SK-MEL-5 (cell line): ENCODE data around the gene C1QL1. TPM values are rescaled to one million over a fixed set of nuclear protein-coding genes. Genes with fewer than 3 reads are reported as not detected.

ENCODE experiments used
- DNase-seq: peaks from one replicate; pipeline ENCODE4 v3.0.0-alpha.2; 2016; ENCODE audit warnings: low read depth, low spot score
- in situ Hi-C: cut with HindIII; loops from 2 replicates; pipeline ENCODE4 v1.10.0; 2016; ENCODE audit warnings: low sequenced_read_pairs, high pct_unique_total_duplicates, low pct_unique_long_range_greater_than_20kb
- total RNA-seq: library from RNA; depleted of rRNA; stranded (reverse); fragments of >200 nt; shearing (Covaris generic); gene quantifications from 2 replicates; pipeline ENCODE4 v1.2.3, GENCODE V29; 2014

C1QL1 gene
- total RNA-seq, 1 experiment from 2014 or later, result 5.0 TPM

DNA sequence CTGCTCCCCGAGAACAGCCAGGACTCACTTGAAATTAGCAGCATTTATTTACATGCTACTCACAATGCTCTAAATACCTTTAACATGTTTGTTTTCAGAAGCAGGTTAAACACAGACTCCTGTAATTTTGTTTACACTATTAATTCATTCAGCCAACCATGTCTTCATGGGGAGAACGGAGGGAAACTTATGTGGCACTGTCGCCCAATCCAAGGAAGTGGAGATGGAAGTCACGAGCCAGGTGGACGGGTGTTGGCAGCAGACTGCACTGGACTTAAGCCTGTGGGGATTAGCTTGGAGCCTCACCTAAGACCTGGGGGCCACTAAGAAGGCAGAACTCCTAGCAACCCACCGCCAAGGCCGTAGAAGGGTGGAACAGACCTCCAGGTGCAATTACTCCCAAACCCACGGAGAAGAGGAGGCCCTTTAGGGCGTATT lies 44.0 kb downstream of the C1QL1 start:
- in situ Hi-C loops, result no loop called here
- no peak for DNase-seq

DNA sequence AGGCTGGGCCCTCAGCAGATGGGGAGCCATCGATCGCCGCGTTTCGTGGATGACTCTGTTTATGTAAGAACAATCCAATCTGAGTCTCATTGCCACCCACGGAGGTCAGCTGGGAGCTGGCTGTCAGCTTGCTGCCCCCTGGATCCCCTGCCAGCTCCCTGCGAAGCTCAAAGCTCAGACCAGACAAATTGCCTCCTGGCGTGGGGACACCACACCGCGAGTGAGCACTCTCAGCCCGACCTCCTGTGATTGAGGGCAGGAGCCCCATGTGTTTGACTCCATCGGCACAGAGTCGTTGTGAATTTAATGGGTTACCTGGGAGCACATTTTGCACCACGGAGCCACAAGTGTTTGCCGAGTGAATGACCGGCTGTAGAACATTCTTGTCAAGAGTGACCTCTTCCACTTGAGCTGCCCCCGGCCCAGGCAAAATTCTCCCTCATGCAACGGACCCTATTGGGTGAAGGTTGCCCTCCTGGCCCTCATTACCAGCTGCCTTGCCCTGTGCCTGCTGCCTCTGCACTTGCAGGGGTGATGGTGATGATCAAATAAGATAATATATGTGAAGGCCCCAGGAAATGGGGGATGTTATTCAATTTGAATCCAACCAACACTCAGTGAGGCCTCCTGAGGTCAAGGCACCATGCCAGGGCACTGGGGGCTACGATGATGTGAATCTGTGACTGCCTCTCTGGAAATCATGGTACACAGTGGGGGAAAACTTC lies 45.2 kb downstream of the C1QL1 start:
- in situ Hi-C loops, result no loop called here
- DNase-seq, result no peak

DNA sequence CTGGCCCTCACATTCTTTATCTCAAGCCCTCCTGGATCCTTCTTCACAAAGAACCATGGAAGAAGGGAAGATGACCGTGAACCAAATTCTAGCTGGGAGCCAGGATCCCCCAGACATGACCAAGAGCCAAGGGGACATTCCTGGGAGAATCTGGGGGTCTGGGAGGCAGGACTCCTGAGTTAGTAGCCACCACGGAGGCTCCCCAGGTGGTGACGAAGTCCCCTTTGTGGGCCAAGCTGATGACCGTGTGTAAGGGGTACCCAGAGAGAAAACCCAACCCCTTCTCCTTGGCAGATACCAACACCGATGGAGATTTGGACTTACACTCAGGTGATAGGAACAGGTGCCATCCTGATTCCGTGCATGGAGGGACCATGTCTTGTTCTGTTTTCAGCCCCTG lies 46.0 kb downstream of the C1QL1 start:
- no peak for DNase-seq

DNA sequence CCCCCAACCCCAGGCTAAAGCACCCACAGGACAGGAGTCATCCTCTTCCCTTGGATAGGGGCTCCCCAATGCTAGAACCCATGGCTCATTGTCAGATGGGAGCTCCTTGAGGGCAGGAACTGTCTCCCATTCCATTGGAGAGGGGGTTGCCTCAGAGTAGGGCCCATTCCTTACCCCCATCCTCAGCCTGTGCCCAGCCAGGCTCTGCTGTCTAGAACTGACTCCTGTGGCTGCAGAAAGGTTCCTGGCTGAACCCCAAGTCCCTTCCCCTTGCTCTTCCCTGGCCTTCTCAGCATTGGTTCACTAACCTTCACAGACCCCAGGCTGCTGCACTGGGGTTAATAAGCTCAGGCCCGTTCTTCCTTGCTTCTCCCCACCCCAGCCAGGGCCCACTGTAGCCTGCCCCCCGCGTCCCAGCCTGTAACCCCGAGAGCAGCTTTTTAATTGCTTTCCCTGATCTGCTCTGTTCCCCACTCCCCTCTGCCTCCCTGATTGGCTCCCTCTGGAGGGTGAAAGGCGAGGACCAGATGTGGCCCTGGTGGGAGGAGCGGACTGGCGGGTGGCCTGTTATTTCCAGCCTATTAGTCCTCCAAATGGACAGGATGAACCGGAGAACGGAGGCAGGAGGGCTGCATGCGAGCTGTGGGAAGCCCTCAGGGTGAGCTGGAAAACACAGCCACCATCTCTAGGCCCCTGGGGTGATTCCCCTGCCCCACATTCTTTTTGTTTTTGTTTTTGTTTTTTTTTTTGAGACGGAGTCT lies 46.8 kb downstream of the C1QL1 start:
- DNase-seq, result no peak
- in situ Hi-C loops, result no loop called here

More for the DNA sequence above, 46.0 kb downstream of the C1QL1 start:
- in situ Hi-C loops, result no loop called here

DNA sequence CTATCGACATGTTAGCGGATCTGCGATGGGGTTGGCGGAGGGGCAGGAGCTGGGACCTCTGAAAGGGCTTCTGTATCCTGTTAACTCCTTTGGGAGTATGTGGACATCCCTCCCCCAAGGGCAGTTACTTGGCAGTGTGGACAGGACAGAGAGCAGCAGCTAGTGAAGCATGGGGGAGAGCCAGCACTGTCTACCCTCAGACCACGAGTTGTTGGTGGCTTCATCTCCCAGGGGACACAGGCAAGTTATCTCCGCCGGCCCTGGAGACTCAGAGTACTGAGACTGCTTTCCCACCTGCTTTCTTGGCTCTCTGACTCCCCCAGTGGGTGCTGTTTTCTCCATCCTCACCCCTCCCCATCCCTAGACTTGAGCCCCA lies 47.5 kb downstream of the C1QL1 start:
- no peak for DNase-seq
- in situ Hi-C loops, result no loop called here

DNA sequence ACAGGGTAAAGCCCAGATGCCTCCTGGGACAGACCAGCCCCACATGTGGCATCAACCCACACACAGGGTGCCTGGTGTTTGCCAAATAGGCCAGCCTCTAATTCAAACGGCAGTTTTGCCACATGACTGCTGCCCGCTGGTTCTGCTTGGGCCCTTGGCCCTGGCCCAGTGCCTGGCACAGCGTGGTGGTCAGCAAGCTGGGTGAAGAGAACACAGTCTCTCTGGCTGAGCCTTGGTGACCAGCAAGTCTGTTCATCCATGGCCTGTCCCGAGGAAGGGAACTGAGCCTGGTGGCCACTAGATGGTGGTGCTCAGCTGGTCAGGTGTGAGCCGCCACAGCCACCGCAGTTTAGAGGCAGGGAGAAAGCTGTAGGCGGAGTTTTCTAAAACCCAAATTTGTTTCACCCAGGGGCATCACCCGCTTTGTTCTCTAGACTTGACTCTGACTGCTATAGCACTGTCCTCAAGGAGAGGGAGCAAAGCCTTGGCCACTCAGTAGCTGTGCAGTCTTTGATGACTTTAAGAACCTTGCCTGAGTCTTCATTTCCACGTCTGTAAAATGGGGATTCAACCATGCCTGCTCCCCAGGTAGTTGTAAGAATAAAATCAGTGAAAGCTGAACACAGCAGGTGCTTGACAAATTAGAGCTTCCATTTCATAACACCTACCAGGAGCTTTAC lies 48.1 kb downstream of the C1QL1 start:
- in situ Hi-C loops, result no loop called here
- peak; percentile 87 for DNase-seq

DNA sequence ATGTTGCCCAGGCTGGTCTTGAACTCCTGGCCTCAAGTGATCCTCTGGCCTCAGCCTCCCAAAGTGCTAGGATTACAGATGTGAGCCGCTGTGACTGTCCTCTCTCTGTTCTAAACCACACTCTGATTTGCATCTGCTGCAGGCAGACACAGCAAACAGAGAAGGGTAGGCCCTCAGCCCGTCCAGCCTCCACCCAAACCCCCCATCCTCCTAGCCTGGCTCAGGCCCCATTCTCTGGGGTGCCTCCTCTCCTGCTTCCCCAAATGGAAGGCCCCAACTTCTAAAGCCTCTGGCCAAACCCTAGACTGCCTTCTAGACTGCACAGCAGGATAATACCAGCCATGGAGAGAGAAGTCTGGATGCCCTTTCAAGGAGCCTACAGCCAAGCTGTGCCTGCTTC lies 48.7 kb downstream of the C1QL1 start:
- in situ Hi-C loops, result no loop called here
- no peak for DNase-seq

DNA sequence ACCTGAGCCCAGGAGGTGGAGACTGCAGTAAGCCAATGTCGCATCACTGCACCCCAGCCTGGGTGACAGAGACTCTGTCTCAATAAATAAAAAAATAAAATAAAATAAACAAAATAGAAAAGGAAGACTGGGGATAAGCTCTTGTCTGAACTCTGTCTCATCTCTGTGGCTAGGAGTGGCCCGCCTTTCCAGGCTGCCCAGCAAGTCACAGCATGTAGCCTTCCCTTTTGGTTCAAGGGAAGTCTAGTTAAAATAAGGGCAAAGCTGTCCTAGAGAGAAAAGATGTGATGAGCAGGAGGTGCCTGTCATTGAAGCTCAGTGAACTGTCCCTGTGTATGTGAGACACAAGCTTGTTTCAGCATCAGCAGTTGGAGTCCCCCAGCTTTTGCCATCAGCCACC lies 50.1 kb downstream of the C1QL1 start:
- no peak for DNase-seq
- in situ Hi-C loops, result no loop called here

DNA sequence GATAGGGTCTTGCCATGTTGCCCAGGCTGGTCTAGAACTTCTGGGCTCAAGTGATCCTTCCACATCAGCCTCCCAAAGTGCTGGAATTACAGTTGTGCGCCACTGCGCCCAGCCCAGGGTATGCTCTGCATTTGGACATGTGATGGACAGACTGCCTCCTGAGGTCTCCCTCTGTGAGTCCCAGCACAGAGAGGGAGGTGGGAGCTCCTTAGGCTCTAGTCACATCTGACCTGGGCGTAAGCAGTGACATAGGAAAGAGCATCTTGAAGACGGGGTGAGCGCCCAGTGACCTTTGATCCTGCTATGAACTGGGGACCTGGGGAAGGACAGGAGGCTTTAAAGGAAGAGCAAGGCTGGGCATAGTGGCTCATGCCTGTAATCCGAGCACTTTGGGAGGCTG lies 50.6 kb downstream of the C1QL1 start:
- in situ Hi-C loops, result no loop called here
- DNase-seq, result no peak

DNA sequence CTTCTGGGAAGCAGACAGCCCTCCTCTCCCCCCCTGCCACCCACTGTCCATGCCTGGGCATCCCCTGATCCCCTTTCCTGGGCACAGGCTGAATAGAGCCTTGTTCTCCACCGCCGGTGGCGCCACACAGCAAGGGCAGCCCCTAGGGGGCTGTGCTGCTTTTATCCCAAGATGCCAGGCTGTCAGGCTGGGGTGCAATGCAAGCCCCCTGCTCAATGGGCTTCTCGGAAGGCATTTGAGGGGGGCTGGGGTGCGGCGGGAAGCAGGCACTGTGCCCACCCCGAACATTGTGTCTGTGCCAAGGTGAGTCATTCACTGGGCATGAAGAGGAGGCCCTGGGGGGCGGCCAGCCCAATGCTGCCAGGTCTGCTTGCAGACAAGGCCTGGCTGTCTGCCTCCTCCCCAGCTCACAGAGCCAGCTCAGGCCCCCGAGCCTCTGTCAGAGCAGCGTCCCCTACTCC lies 51.3 kb downstream of the C1QL1 start:
- peak; percentile 38 for DNase-seq
- in situ Hi-C loops, result no loop called here

DNA sequence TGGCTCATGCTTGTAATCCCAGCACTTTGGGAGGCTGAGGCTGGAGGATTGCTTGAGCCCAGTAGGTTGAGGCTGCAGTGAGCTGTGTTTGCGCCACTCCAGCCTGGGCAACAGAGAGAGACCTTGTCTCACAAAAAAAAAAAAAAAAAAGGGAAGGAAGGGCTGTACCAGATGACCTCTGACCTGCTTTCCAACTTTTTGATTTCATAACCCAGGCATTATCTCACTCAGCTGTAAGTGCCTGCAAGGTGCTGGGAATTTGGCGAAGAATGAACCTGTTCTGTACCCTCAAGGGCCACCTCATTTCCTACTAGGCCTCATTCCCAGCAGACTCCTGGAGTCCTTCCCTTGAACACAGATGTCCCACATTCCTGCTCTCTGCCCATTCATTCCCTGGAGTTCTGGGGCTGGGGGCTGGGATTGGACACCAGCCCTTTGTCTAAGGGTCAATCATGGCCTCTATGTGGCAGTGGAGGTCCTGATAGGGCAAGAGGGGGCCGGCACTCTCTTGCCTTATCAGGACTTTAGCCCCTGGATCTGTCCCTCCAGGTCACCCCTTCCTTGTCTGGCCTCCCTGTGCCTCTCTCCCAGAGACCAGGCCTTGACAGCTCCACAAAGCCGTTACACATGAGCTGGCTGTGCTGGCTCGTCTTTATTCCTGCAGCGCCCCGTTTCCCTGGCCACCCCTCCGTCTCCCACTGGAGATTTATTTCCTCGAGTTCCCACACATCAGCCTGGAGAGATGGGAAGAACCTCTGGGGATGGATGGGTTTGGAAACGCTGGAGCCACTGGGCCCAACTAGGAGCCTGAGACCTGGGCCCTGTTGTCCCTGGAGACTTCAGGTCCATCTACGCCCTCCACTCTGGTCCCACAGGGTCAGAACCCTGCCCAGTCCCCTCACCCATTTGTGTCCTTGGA lies 52.0 kb downstream of the C1QL1 start:
- no peak for DNase-seq
- in situ Hi-C loops, result no loop called here

DNA sequence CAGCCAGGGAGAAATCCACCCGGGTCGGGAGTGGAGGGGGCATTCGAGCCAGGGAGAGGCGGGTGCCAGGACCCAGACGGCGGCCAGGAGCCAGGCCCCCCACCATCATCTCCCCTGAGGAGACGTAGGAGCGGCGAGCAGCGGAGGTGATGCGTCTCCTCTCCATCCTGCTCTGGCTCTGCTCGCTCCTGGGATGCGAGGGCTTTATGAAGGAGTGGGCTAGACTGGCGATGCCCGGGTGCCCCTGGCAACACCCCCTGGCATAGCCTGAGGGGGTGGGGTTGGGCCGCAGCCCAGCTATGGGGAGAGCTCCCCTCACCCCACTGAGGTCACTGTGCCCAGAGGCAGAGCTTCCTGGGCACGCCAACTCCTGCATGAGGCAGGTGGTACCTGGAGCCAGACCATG lies 52.8 kb downstream of the C1QL1 start, which contains the start of gene GFAP:
Gene GFAP, minus strand, starts transcription at position 180 of the 406 bp plus-strand sequence. Its CDS starts 14 bp downstream, at position 166.
- no peak for DNase-seq
- in situ Hi-C loops, result no loop called here

DNA sequence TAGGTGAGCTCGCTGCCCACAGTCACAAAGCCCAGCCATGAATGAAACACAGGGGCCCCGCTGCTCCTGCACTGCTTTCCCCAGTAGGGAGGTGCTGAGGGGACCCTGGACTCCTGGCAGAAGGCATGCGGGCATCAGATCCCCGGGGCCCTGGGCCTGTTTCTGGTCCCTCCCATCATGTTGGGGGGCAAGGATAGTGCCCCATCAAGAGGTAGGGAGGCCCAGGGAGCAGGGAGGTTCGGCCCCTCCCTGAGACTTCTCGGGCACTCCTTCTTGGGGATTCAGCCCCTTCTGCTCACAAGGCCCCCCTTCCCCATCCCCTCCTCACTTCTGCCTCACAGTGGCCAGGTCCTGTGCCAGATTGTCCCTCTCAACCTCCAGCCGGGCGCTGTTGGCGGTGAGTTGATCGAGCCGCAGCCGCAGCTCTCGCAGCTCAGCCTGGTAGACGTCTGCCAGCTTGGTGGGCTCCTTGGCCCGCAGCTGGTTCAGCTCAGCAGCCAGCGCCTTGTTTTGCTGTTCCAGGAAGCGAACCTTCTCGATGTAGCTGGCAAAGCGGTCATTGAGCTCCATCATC lies 53.3 kb downstream of the C1QL1 start:
- in situ Hi-C loops, result no loop called here
- no peak for DNase-seq

DNA sequence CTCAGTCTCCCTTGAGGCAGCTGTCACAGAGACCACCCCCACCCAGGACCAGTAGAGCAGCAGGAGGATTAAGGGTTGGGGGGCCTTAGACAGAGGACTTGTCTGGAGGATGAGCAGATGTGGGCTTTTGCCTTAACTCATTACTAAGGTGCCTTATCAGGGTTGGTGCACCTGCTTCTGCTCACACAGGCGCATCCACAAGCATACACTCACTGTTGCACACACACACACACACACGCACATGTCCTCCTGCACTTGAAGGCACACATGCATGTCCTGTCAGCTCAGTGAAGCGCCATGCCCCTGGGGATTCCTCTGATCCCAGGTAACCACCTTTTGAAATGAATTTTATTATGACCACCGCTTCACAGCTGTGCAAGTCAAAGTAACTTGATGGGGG lies 54.0 kb downstream of the C1QL1 start:
- in situ Hi-C loops, result no loop called here
- DNase-seq, result no peak

DNA sequence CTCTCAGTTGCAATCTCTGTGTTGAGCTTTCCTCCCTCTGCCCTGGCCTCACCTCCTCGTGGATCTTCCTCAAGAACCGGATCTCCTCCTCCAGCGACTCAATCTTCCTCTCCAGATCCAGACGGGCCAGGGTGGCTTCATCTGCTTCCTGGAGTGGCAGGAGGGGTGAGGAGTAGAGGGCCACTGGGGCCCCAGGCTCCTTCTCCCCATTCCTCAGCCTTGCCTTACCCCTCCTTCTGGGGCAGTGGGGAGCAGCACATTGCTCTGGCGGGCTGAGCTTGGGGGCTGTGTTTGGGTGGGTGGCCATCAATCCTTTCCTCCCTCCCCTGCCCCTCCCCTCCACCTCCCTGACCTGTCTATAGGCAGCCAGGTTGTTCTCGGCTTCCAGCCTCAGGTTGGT lies 54.4 kb downstream of the C1QL1 start:
- in situ Hi-C loops, result no loop called here

DNA sequence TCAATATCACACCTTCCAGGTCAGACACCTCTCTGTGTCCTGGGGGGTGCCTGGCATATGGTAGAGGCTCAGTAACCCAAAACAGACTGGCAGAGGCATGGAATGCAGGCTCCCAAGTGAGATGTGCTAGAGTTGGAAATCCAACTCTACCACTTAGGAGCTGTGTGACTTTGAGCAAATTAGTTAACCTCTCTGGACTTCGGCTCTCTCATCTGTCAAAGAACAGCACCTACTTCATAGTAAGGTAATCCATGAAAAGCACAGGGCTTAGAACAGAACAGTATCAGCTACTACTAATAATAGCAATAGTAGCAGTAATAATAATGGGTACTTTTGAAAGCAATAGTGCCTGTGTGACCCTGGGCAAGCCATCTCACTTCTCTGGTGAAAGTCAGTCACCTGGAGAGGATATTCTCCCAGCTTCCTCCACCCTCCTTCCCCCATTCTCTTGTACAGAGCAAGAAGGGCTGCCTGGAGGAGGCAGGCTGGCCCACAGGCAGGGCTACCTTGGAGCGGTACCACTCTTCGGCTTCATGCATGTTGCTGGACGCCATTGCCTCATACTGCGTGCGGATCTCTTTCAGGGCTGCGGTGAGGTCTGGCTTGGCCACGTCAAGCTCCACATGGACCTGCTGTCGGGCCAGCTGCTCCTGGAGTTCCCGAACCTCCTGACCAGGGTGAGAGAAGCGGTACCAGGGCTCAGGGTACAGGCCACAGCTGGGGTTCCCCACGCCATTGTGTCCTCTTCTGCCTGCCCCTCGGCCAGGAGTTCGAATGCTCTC lies 55.1 kb downstream of the C1QL1 start:
- in situ Hi-C loops, result no loop called here
- DNase-seq, result no peak

More for the DNA sequence above, 54.4 kb downstream of the C1QL1 start:
- DNase-seq, result no peak
